AG09309 (cell line): ENCODE results near the gene PTPRG.

Experiments
- DNase-seq: peaks from one replicate; pipeline ENCODE4 v3.0.0-alpha.2; 2010; ENCODE audit warnings: low read depth
- H3K4me3 ChIP-seq: 2 replicates; pipeline ENCODE4 v1.5.1; 2011; ENCODE audit warnings: mild to moderate bottlenecking, low read depth, low read length, moderate library complexity; ENCODE audit not compliant: control insufficient read depth
- CTCF ChIP-seq: IDR thresholded peaks from 2 replicates; pipeline ENCODE4 v1.5.1; 2011; ENCODE audit warnings: mild to moderate bottlenecking, low read depth, low read length, inconsistent platforms; ENCODE audit not compliant: insufficient read depth, control insufficient read depth; ENCODE audit errors: missing control alignments

The PTPRG gene

GRCh38 chr3:61612211-61613194 lies 51.1 kb downstream of the PTPRG start:
- no peak for DNase-seq
- H3K4me3 ChIP-seq = no peak overlapping the region
- no peak for TF ChIP-seq CTCF

- H3K4me3 ChIP-seq = no peak overlapping the region
- no peak for TF ChIP-seq CTCF
- no peak for DNase-seq
Measured at GRCh38 chr3:61613666-61614065, 52.3 kb downstream of the PTPRG start.

GRCh38 chr3:61615643-61616042 lies 54.3 kb downstream of the PTPRG start:
- DNase-seq = no peak
- no peak for TF ChIP-seq CTCF
- H3K4me3 ChIP-seq = no peak overlapping the region

GRCh38 chr3:61616586-61616985 lies 55.2 kb downstream of the PTPRG start:
- TF ChIP-seq CTCF = no peak
- no peak overlapping the region for H3K4me3 ChIP-seq
- DNase-seq = no peak

GRCh38 chr3:61617041-61617440 lies 55.7 kb downstream of the PTPRG start:
- TF ChIP-seq CTCF = no peak
- DNase-seq = no peak
- H3K4me3 ChIP-seq = no peak overlapping the region

- DNase-seq = no peak
- no peak overlapping the region for H3K4me3 ChIP-seq
- no peak for TF ChIP-seq CTCF
Measured at GRCh38 chr3:61617651-61618050, 56.3 kb downstream of the PTPRG start.

GRCh38 chr3:61618231-61618630 lies 56.9 kb downstream of the PTPRG start:
- TF ChIP-seq CTCF = no peak
- no peak for DNase-seq
- no peak overlapping the region for H3K4me3 ChIP-seq
